OCI-M1 (cell line): Measurements from ENCODE around the gene KIF4A.

Experiments
- DNase-seq: peaks from one replicate; lab custom pipeline; 2025; lab: John Stamatoyannopoulos, UW

KIF4A gene

DNA sequence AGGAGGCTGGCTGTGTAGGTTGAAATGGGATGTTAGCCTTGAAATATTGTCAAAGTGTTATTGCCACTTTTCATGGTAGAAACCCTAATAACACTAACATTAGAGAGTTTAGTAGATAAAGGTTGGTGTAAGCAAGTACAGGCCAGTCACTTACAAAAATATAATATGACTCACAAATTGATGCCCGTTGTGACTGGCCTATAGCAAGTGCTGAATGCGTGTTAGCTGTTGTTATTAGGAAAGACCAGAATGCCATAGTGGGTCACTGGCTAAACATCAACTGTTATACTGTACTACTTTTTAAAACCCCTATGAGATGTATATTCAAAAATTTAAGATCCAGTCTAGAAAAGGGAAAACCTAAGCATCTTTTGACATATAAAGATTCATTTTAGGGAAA, 112.8 kb downstream of the KIF4A start:
- DNase-seq: no peak

DNA sequence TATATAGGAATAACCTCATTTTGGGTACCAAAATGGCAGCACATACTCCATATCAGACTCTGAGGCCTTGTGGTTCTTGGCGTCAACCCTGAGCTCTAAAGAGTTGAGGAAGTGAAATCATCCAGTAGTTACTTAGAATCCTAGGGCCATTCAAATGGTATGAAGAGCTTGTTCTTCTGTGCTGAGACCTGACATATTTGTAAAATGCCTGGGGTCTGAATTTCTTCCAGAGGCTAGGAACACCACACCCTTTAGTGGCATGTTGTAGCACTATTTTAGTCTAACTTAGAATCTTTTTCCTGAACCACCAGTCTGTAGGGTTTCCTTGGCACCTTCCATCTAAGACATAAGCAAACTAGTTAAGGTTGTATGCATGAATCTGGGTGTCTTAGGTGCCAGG, 115.1 kb downstream of the KIF4A start:
- DNase-seq: no peak

DNA sequence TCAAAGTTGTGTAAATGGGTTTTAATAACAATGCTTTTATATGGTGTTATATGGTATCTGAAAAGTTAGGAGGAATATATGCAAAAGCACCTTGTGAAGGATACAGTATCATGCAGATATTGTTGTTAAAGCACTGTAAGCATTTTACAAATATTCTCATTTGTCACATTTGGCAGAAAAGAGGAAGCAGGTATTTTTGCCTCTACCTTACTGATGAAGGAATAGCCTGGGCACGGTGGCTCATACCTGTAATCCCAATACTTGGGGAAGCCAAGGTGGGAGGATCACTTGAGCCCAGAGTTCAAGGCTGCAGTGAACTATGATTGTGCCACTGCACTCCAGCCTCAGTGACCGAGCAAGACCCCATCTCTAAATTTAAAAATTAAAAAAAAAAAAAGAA, 121.0 kb downstream of the KIF4A start:
- no peak for DNase-seq

DNA sequence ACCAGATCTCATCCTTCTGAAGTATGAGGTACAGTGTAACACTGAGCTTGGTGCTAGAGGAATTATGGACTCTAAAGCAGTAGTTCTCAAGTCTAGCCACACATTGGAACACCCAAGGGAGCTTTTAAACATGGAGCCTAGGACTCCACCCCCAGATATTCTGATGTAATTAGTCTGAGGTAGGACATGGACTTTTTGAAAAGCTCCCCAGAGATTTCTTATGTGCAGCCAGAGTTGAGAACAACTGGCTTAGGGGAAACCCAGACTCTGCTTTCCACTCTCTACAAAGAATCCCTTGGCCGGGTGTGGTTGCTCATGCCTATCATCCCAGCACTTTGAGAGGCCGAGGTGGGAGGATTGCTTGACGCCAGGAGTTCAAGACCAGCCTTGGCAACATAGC, 121.6 kb downstream of the KIF4A start:
- DNase-seq: no peak

DNA sequence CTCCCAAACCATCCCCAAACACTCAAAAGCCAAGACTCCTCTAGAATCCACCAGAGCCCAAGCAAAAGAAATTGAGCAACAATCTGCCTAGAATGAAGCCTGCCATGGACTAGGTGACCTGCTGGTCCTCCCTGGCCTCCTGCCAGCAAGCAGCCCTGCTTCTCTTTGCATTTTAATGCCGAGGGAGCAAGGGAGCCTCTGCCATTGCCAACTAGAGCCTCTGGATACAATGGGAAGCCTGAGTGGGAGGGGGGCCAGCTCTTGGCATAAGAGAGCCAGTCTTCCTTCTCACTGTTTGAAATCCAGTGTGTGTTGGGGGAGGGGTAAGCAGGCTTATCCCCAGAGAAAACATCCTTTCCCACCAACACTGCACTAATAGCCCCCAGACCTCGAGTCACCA, 131.7 kb downstream of the KIF4A start:
- DNase-seq: no peak

DNA sequence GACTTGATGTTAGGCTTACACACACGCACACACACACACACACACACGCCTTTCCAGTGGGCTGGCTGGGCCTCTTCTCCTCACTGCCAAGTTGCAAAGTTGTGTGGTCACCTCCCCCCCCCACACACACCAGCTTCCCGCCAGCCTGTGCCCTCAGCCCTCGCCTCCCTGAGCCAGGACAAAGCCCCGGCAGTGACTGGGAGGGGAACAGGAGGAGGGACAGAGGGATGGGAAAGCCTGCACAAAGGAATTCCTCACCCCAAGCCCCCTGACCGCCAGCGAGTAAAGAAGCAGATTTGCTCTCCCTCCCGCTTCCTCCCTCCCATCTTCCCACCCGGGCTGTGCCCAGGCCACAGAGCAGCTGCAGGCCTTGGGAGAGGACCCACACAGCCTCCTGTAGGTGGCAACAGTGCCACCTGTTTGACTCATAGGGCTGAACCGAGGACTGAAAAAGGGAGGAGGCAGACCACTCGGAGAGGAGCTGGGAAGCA, 133.0 kb downstream of the KIF4A start, which contains the start of gene GDPD2:
GDPD2 (plus strand) TSS at position 464 of the 491 bp plus-strand sequence. CDS start 1,671 bp downstream, outside the sequence.
- DNase-seq: peak; percentile 6

DNA sequence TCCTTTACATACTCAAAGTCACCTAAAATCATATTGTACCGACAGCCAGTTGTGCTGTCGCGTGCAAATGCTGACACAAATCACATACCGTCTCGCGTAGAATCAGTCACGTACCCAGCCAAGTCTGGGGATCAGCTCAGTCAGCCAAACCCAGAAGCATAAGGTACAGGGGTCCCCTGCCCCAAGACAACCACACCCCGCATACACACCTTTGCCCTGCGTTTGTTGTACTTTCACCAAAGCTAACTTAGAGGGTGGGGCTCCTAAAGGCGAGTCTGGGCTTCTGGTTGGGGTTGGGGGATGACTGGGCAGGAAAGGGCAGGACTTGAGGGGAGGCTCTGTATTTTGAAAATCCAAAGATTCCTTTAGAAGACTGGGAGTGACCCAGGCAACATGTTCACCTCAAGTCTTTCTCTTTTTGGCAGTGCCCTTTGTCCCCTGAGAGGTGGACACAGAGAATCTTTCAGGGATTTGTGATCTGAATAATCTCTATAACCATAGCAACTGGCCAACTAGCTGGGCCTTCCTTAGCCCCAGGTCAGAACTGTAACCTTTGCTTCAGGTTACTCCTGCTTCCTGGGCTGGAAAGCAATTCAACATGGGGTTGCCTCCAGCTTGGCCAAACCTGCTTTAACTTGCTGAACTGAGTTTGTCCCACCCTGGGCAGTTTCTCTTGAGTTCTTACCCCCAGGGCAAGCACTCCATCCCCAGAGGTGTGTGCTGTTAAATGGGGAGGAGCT, 134.2 kb downstream of the KIF4A start:
- no peak for DNase-seq

DNA sequence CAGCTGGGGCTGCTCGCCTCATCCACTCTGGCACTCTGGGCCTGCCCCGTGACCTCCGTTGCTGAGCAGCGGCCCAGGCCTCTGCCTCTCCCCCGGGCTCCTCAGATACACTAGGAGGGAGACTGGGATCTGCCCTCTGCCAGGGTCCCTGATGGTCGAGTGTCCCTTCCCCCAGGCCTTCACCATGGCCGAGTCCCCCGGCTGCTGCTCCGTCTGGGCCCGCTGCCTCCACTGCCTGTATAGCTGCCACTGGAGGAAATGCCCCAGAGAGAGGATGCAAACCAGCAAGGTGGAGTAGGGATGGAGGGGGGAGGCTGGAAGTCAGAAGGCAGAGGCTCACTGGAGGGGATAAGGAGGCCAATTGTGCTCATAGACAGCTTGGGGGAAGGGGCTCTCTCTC, 134.9 kb downstream of the KIF4A start:
- DNase-seq: no peak

DNA sequence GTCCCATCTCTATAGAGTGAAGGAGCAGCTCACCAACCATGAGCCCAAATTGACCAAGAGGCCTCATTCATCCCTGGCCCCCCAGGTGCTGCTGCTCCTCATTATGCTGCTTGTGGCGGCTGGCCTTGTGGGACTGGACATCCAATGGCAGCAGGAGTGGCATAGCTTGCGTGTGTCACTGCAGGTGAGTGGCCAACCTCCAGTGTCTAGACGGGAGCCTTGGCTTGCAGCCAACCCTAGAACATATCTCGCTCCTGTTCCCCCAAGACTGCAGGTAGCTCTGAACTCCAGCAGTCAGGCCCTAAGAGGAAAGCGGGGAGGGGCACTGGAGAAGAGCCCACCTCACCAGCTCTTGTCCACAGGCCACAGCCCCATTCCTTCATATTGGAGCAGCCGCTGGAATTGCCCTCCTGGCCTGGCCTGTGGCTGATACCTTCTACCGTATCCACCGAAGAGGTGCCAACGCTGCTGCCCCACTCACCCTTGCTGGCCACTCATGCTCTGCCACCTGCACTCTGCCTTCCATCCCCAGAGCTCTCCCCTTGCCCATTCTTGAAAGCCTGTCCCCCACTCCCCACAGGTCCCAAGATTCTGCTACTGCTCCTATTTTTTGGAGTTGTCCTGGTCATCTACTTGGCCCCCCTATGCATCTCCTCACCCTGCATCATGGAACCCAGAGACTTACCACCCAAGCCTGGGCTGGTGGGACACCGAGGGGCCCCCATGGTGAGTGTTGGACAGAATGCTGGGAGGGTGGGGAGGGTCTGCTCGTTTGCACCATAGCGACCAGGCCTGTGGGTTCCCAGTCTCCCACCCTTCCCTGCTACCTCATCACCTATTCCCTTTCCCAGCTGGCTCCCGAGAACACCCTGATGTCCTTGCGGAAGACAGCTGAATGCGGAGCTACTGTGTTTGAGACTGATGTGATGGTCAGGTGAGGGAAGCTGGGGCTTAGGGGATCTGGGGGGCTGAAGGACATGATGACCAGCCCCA, 136.7 kb downstream of the KIF4A start:
- no peak for DNase-seq

DNA sequence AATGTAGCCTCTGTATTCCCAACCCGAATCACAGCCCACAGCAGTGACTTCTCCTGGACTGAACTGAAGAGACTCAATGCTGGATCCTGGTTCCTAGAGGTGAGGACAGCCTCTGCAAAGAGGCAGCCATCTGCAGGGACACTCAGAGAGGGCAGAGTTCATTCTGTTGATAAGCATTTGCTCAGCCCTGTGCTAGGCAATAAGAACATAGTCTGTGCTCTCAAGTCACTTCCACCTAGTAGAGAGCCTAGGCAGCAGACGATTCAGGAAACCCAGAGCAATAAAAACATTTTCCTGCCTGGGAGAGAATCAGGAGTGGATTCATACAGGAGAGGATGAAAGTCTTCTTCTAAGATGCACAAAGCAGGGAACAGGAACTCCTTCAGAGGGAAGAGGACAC, 137.5 kb downstream of the KIF4A start:
- no peak for DNase-seq

DNA sequence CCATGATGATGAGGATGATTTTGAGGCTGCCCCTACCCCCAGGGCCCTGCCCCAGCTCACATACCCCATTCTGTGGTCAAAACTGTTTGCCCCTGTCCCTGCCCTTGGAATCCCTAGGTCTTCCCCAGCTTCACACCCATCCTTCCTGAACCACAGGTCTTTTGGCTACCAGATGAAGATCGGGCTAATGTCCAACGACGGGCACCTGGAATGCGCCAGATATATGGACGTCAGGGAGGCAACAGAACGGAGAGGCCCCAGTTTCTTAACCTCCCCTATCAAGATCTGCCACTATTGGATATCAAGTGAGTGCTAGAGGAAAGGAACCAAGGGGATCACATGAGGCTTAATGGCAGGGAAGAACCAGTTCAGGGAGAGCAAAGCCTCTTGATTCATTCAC, 139.9 kb downstream of the KIF4A start:
- no peak for DNase-seq

DNA sequence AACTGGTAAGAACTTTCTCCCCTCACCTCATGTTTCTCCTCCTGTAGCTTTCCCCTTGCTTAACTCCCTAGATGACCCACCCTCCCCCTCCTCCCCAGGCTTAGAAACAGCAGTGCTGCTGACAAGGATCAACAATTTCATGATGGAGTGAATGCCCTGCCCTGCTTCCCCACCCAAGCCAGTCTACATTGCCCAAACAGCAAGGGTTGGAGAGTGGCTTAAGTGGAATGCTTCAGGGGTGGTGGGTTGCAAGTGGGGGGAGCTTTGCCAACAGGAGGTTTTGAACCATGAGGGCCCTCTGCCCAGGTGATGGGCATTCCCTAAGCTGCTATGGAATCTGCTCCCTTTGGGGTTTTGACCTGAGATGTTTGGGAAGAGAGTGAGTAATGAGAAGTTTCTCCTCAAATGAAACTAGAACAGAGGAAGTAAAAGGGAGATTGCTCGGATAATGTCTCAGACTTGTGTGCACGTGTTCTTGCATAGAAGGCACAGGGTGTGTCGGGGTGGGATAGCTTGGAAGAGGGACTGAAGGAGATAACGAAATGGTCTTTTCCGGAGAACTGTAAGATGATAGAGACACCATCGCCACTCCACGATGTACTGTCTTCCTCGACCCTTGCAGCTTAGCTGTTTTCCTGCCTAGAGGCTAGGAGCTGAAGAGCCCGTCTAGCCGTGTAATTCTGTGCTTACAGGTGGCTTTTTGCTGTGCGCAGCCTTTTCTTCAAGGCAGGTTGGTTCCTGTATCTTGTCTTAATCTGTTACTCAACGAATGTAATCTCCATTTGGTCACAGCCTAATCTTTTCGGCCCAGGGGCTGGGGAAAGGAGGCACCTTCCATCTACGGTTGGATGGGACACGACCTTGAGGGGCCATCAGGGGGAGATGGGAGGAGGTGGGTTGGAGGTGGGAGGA, 143.3 kb downstream of the KIF4A start:
- DNase-seq: peak; percentile 32

DNA sequence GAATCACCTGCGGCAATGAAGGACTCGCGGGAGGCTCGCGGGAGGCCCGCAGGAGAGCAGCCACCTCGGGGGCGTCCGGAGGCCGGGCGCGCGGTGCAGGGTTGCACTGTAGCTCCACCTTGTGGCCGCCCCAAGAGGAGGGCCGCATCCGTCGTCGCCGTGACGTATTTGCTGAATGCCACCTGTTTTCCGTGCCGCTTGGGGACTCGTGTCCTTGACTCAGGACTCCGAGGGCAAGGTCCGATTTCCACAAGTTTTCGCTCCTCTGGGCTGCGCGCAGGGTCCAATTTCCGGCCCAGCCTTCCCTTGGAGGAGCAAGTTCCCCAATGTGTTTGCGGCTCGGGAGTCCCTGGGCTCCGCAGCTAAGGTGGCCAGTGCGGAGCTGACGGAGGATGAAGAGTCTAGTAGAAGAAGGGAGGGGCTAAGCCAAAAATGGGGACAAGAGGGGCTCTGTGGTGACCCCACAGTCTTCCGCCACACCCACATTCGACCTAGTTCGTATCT, 144.0 kb downstream of the KIF4A start:
- DNase-seq: peak; percentile 75

DNA sequence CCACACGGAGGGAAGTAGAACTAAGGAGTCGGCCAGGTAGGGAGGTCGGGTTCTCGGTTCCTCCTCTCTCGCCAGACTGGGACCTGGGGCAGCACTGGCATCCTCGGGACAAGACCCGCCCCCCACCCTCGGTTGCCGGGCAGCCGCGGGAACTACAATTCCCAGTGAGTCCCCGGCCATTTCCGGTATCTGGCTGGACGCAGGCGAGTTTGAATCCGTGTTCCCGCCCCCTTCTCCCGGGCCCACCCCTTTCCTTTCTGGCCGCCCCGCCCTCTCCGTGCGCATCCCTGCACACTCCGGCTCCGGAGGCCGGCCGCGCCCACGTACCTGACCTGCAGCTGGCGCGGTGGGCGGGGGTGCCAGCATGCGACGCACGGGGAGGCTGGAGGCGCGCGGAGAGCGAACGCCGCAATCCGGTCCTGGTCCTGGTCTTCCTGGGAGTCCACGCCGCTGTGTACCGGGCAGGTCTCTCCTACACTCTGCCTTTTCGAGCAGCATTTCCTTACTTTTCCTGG, 144.5 kb downstream of the KIF4A start:
- peak; percentile 81 for DNase-seq

DNA sequence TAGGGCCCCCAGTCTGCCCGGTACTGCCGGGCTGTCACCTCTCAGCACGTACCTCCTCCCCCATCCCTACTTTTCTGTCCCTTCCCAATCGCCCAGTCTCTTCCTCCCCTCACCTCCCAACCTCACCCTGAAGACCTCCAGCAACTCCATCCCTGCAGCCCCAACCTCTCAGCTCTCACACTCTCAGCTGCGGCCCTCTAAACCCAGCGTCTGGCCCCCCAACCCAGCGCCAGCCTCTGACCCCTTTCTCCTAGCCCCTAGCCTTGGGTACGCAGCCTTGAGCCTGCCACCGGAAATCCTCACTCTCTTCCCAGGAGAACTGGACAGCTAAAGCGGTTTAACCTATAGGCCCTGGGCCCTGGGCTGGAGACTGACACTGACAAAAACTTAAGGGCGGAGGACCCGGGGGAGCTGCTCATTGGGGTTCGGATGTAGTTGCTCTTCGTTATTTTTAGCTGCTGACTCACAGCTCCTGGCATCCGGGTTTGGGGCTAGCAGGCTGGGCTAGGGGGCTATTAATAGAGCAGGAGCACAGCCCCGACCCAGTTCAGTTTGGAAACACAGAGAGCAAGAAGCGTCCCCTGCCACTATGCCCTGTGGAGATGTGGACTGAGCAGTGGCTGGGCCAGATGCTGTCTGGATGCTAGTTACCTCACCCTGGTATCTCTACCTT, 145.1 kb downstream of the KIF4A start:
- no peak for DNase-seq

DNA sequence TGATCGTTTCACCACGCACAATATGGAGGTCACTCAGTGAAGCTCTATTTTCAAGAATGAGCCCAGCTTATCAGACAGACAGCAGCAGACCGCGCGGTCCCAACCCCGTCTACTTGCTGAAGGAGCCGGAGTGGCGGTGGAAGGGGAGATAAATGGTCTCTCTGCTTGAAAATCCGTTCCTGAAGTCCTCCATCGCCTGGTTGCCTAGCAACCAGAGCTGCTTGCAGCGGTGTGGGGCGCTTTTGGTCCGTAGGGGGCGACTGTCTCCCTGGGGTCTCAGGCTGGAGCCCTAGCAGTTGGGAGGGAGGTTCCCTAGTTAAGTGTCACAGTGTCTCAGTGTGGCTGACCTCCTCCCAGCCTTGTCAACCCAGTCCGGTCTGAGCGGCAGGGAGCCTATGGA, 146.4 kb downstream of the KIF4A start:
- DNase-seq: peak; percentile 20

DNA sequence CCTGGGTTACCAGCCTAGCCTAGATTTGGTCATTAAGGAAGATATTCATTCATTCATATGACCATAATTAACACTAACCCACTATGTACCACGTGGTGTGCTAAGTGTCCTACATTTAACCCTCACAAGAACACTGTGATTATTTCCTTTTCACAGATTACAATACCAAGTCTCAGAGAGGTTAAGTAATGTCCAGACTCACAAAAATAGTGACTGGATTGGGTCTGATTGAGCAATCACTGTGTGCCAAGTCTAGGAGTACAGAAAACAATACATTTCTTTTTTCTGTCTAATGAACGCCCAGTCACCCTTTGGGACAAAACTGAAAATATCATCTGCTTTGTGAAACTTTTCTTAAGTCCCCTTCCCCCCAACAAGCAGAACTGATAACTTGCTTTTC, 147.1 kb downstream of the KIF4A start:
- DNase-seq: no peak

DNA sequence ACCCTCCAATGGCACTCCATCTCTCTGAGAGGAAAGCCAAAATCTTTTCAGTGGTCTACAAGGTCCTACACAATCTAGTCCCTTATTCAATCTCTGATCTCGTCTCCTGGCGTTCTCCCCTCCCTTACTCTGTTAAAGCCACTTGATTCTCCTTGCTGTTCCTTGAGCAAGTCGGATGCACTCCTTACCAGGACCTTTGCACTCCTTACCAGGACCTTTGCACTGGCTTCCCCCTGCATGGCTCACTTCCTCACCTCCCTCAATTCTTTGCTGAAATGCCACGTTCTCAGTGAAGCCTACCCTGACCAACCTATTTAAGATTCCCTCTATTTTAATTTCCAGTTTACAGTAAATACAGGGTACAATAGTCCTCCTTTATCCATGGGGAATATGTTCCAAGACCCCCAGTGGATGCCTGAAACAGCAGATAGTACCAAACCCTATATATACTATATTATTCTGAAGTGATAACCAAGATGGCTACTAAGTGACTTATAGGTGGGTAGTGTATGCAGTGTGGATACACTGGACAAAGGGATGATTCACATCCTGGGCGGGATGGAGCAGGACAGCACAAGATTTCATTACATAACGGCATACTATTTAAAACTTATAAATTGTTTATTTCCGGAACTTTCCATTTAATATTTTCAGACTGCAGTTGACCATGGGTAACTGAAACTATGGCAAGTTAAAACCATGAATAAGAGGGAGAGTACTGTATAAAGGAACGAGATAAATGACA, 148.2 kb downstream of the KIF4A start:
- DNase-seq: no peak

DNA sequence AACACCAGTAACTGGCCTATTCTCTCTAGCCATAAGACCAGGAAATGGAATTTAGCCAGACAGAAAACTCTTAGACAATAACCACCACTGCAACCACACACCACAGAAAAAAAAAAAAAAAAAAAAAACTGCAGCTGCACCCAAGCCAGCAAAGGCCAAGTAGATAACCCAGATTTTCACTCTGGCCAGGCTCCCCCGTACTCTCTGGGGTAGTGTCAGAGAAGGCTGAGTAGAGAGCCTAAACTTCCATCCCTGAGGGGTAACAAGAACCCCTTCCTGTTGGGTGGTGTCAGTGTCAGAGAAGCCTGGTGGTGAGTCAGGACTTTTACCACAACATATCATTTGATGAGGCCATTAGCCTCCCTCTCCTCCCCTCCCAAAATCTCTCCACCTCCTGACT, 149.1 kb downstream of the KIF4A start:
- peak; percentile 31 for DNase-seq

DNA sequence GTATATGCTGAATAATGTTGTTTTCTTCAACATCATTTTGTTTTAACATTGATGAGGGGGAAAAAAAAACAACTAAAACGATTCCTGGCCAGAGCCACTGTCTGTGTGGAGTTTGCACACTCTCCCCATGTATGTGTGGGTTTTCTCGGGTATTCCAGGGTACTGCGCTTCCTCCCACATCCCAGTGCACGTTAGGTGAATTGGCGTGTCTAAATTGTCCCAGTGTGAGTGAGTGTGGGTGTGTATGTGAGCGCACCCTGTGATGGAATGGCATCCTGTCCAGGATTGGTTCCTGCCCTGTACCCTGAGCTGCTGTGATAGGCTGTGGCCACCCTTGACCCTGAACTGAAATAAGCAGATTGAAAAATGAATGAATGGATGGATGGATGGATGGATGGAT, 152.3 kb downstream of the KIF4A start:
- DNase-seq: no peak
